Body of pancreas (tissue), 4 donors: ENCODE results near the gene CIRBP.

Source experiments
- CTCF ChIP-seq, 7 experiments: fragments of 450-650 bp in 4 of 7; fragments of 200-600 bp in 3 of 7; sonication (generic) in 3 of 7; IDR thresholded peaks; one replicate each; pipeline ENCODE4 v1.5.1; 2016 to 2019; ENCODE audit warnings: antibody characterized with exemption in 7 of 7
- POLR2A ChIP-seq, 3 donors: fragments of 450-650 bp; IDR thresholded peaks; one replicate each; pipeline ENCODE4 v1.6.1; 2016; ENCODE audit warnings: antibody characterized with exemption in 3 of 3, mild to moderate bottlenecking in 2 of 3

GRCh38 chr19:1233115-1233667 is 35.9 kb upstream of the CIRBP start:
- no peak for TF ChIP-seq POLR2A (IDR thresholded peaks at IDR 0.05)
- TF ChIP-seq CTCF (IDR thresholded peaks at IDR 0.05), result no peak
